ENCODE data around the gene TEX28.
A peak's percentile ranks its signal among the peaks of the same experiment; 100 is the strongest.
"Not testable (repeated sequence)": the region's sequence is repeated elsewhere in the genome, so short reads cannot be mapped to it uniquely, and the experiment has no call there.

Gene TEX28

GRCh38 chrX:154310616-154311536, 16.0 kb upstream of the TEX28 start:
- no peak for DNase-seq (ENCODE audit: low read depth in 2 of 2)

DNA sequence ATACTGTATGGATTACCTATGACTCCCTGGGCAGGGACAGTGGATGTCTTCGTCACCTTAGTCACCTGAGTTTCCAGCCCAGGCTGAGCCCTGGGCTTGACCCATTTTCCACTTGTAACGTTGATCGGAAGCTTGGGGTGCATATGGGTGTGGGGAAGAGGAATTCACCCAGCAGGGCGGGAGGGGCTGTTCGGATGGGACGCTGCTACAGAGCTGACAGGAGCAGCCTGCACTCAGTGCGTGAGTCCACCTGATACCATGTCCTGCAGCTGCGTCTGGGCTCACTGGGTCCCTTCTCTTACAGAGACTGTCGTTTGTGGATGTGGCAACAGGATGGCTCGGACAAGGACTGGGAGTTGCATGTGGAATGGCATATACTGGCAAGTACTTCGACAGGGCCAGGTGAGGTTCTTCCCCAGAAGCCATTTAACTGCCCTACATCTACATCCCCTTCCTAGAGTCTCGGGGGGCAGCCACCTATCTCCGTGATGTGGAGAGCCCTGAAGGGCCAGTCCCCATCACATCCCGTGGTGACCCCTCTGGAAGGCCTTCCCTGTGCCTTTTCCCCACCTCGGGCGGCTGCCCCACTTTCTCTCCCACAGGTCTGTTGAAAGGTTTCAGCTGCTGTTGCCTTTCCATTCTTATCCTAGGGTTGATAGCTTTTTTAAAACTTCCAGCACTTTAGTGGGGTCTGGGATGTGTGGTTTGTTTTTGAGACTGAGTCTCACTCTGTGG, 14.3 kb upstream of the TEX28 start:
- DNase-seq (ENCODE audit: low read depth in 2 of 2): no peak

- peak; percentile 54 to 65 for DNase-seq (ENCODE audit: low read depth in 2 of 2)
Measured at GRCh38 chrX:154308108-154308946, 13.4 kb upstream of the TEX28 start.

DNA sequence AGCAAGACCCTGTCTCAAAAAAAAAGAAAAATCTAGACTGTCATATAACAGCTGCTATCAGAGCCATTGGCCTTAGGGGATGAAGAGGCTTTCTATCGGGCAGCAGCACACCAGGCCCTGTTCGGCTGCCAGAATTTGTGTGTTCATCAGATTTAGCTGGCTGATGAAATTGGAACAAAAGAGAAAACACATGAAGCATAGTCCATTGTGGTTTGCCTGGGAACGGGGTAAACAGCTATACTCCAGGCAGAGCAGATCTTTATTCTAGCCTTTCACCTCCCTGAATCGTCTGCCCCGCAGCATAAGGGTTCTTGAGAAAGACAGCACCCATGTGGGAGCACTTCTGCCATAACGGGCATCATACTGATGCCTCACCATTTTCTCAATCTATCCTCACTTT, 12.3 kb upstream of the TEX28 start:
- DNase-seq (ENCODE audit: low read depth in 2 of 2): no peak

DNA sequence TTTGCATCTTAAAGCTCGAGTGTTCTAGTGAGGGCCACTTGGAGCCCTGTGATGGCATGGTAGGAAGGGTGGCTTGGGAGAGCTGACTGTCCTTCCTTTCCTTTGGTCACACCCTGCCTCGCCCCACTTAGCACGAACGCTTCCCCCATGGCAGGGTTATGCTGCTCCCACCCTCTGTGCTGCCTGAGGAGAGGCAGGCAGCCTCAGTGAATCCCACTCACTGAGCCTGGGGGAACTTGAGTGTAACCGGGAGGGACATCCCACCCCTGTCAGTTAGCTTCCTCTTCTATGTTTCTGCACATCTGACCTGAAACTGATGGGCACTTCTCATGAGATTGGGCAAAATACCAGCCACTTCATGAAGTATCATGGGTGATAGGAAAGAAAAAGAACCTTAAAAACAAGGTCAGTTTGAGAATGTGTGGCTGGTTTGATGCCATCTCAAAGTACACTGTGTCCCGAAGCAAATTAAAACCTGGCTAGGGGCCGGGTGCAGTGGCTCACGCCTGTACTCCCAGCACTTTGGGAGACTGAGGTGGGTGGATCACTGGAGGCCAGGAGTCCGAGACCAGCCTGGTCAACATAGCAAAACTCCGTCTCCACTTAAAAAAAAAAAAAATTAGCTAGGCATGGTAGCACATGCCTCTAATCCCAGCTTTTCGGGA, 10.7 kb upstream of the TEX28 start:
- DNase-seq (ENCODE audit: low read depth in 2 of 2): no peak

DNA sequence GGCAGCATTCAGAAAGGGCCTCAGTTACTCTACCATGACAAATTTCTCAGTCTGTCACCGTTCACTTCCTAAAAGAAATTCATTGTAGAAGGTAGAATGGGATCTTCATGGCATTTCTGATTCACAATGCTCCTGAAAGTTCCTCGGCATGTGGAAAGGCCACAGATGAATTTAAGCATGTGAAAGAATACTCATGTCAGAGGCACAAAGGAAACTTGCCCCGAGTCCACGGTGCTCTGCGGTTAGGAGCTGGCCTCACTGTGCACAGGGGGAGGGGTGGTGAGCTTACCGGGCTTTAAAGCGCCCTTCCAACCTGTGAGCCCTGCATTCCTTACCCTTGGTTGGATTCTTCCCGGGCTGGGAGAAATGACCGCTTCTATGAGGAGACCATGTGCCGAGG, 9.9 kb upstream of the TEX28 start:
- DNase-seq (ENCODE audit: low read depth in 2 of 2): no peak

GRCh38 chrX:154303476-154303875, 8.6 kb upstream of the TEX28 start:
- no peak for DNase-seq (ENCODE audit: low read depth in 2 of 2)

DNA sequence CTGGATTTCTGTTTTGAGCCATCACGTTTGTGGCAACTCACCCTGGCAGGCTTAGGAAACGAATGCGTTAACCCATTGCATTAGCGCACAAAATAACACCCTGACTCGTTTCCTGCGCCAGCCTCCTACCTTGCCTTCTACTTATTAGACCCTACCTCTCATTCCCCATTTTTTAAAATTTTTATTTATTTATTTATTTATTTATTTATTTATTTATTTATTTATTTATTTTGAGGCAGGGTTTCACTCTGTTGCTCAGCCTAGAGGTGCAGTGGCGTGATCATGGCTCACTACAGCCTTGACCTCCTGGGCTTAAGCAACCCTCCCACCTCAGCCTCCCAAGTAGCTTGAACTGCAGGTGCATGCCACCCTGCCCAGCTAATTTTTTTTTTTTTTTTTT, 8.1 kb upstream of the TEX28 start:
- DNase-seq (ENCODE audit: low read depth in 2 of 2): not testable (repeated sequence)

- DNase-seq (ENCODE audit: low read depth in 2 of 2): no peak
Measured at GRCh38 chrX:154300816-154301215, 5.9 kb upstream of the TEX28 start.

DNA sequence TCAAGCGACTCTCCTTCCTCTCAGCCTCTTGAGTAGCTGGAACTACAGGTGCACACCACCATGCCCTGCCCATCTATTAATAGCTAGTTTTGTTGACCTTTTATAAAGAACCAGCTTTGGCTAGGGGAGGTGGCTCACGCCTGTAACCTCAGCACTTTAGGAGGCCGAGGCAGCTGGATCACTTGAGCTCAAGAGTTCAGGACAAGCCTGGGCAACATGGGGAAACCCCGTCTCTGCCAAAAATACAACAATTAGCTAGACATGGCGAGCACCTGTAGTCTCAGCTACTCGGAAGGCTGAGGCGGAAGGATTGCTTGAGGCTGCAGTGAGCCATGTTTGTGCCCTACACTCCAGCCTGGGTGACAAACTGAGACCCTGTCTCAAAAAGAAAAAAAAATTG, 3.4 kb upstream of the TEX28 start:
- no peak for DNase-seq (ENCODE audit: low read depth in 2 of 2)

DNA sequence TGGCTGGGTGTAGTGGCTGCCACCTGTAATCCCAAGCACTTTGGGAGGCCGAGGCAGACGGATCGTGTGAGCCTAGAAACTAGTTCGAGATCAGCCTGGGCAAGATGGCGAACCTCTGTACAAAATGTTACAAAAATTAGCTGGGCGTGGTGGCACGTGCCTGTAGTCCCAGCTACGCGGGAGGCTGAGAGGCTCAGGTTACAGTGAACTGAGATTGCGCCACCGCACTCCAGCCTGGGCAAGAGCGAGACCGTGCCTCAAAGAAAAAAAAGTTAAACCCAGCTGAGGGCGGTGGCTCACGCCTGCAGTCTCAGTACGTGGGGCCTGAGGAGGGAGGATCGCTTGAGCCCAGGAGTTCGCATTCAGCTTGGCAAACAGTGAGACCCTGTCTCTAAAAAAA, 1.8 kb upstream of the TEX28 start:
- no peak for DNase-seq (ENCODE audit: low read depth in 2 of 2)

- DNase-seq (ENCODE audit: low read depth in 2 of 2): no peak
Measured at GRCh38 chrX:154295664-154296310, 863 bp upstream of the TEX28 start, which contains the start of gene TKTL1. Gene TKTL1 (plus strand): TSS chrX:154295795. CDS start chrX:154295860, 65 bp downstream.

- not testable (repeated sequence) for DNase-seq (ENCODE audit: low read depth in 2 of 2)
Measured at GRCh38 chrX:154286406-154286805, 8.5 kb downstream of the TEX28 start.

DNA sequence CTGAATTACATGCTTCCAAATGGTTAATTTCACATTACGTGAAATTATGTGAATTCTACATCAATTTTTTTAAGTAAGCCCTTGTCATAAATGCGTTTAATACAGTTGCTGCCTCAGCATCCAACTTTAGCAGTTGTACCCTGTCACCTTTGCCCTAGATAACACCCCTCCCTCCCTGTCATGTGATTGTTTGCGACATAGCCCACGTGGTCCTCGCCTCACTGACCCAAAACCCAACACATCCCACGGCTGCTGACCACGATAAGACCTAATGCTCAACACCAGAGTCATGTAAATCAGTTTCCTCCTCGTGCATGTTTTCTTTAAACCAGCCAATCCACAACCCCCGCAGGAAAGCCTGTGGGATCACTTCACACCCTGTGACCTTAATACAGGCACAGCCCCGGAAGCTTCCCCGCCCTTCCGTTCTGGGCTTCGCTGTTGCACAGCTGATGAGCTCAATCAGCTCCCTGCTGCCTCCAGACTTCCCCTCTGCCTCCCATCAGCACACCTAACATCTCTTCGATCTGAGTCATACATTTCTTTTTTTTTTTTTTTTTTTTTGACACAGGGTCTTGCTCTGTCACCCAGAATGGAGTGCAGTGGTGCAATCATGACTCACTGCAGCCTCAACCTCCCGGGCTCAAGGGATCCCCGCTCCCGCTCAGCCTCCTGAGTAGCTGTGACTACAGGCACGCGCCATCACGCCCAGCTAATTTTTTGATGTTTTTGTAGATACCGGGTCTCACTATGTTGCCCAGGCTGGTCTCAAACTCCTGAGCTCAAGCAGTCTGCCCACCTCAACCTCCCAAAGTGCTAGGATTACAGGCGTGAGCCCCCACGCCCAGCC, 10.2 kb downstream of the TEX28 start:
- DNase-seq (ENCODE audit: low read depth in 2 of 2): not testable (repeated sequence)

GRCh38 chrX:154269245-154269644, 25.7 kb downstream of the TEX28 start:
- not testable (repeated sequence) for DNase-seq (ENCODE audit: low read depth in 2 of 2)

DNA sequence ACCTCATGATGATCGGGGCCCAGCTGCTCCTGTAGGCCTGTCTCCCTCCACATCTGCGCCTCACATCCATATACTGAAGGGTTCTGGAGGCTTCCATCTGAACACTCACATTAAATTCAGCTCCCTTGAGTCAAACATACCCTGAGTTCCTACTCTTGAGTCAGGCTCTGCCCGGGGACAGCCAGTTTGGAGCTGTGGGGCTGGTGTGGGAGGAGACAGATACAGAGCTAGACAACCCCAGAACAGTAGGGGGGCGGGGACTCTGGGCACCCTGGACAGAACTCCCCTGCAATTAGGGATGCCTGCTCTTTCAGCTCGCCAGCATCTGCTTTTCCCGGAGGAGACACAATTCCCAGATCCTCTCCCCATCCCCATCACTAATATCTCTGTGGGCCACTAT, 31.9 kb downstream of the TEX28 start:
- not testable (repeated sequence) for DNase-seq (ENCODE audit: low read depth in 2 of 2)

- DNase-seq (ENCODE audit: low read depth in 2 of 2): not testable (repeated sequence)
Measured at GRCh38 chrX:154258711-154259110, 36.2 kb downstream of the TEX28 start.

DNA sequence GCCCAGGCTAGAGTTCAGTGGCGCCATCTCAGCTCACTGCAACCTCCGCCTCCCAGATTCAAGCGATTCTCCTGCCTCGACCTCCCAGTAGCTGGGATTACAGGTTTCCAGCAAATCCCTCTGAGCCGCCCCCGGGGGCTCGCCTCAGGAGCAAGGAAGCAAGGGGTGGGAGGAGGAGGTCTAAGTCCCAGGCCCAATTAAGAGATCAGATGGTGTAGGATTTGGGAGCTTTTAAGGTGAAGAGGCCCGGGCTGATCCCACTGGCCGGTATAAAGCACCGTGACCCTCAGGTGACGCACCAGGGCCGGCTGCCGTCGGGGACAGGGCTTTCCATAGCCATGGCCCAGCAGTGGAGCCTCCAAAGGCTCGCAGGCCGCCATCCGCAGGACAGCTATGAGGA, 37.6 kb downstream of the TEX28 start, which contains the start of gene OPN1MW3:
OPN1MW3 (plus strand) TSS at position 301 of the 400 bp plus-strand sequence; CDS start at position 339, 38 bp downstream.
- DNase-seq (ENCODE audit: low read depth in 2 of 2): not testable (repeated sequence)

GRCh38 chrX:154248076-154248475, 46.8 kb downstream of the TEX28 start:
- not testable (repeated sequence) for DNase-seq (ENCODE audit: low read depth in 2 of 2)

Measured in stimulated activated CD8-positive, alpha-beta memory T cell treated with anti-CD3 and anti-CD28 coated beads, Interleukin-7, amount 100 ng/mL, for 4 hours (primary cell).